HG02759 (cell line): Measurements from ENCODE around the gene PSG6.
"Not testable (repeated sequence)": the region's sequence is repeated elsewhere in the genome, so short reads cannot be mapped to it uniquely, and the experiment has no call there.

Source experiments
- ATAC-seq: cut with Tn5 transposase; IDR thresholded peaks from one replicate; pipeline ENCODE4 v1.9.1; 2021; ENCODE audit warnings: mild to moderate bottlenecking, moderate library complexity; ENCODE audit not compliant: unreplicated experiment

The PSG6 gene

GRCh38 chr19:42854745-42855144 is 62.9 kb downstream of the PSG6 start:
- not testable (repeated sequence) for ATAC-seq

GRCh38 chr19:42853231-42853630 is 64.5 kb downstream of the PSG6 start:
- ATAC-seq: not testable (repeated sequence)

- not testable (repeated sequence) for ATAC-seq
These were observed 64.9 kb downstream of the PSG6 start for GRCh38 chr19:42852821-42853220.
